HUES48 (cell line): Measurements from ENCODE around the gene NREP.
A peak's percentile ranks its signal among the peaks of the same experiment; 100 is the strongest.

ENCODE experiments used
- H3K27ac ChIP-seq: one replicate; pipeline ENCODE4 v1.7.0; 2013; ENCODE audit warnings: low read depth, low read length, inconsistent platforms
- H3K27me3 ChIP-seq: 2 replicates; pipeline ENCODE4 v1.6.1; 2013; ENCODE audit warnings: mild to moderate bottlenecking, low read length; ENCODE audit not compliant: control insufficient read depth, insufficient read depth
- H3K36me3 ChIP-seq: 2 replicates; pipeline ENCODE4 v1.6.1; 2013; ENCODE audit warnings: low read length; ENCODE audit not compliant: control insufficient read depth, insufficient read depth
- H3K4me1 ChIP-seq: 2 replicates; pipeline ENCODE4 v1.6.1; 2013; ENCODE audit warnings: mild to moderate bottlenecking, low read length; ENCODE audit not compliant: control insufficient read depth, insufficient read depth
- H3K4me3 ChIP-seq: 2 replicates; pipeline ENCODE4 v1.5.1; 2013; ENCODE audit warnings: mild to moderate bottlenecking, low read depth, low read length
- H3K9ac ChIP-seq: 2 replicates; pipeline ENCODE4 v1.6.1; 2013; ENCODE audit warnings: mild to moderate bottlenecking, low read depth, low read length, moderate library complexity
- H3K9me3 ChIP-seq: 2 replicates; pipeline ENCODE4 v1.6.1; 2013; ENCODE audit warnings: low read length; ENCODE audit not compliant: control insufficient read depth, insufficient read depth

Gene NREP

DNA sequence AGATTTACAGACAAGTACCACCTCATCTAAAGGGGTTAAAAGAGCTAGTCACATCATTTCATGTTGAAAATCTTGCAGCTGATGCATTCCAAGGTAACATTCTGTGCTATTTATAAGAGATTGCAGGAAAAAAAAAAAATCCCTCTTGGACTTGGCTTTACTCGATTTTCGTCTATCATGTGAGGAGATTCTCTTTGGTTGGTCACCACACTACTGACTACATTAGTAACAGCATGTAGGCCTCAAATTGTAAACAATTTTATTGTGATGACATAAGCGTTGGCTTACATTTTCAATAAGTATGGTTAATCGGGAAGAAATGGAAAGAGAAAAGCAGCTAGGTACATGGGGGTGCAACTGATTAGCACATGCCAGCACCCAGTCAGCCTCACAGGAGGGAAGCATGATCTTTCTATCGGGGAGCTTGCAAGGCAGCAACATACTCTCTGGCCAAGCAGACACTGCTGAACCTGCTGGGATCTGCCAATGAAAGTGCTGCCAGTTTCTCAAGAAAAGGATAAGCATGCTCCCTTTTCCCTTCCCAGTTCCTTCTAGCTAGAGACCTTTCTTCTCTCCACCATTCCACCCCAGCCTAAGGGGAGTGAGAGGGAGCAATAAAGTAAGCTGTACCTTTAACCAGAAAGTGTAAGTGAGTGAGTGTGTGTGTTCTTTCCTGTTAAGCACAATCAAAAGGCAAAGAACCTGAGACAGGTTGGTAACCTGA is 7.5 kb downstream of the NREP start:
- H3K9ac ChIP-seq, result no peak overlapping the region
- H3K9me3 ChIP-seq, result no peaks in the 10 kb centered on the region
- H3K4me3 ChIP-seq, result no peak overlapping the region
- H3K36me3 ChIP-seq, result peaks cover 52% of the 10 kb centered on the region
- peaks cover 43% of the 10 kb centered on the region for H3K4me1 ChIP-seq
- H3K27ac ChIP-seq, result no peak overlapping the region
- no peaks in the 10 kb centered on the region for H3K27me3 ChIP-seq

DNA sequence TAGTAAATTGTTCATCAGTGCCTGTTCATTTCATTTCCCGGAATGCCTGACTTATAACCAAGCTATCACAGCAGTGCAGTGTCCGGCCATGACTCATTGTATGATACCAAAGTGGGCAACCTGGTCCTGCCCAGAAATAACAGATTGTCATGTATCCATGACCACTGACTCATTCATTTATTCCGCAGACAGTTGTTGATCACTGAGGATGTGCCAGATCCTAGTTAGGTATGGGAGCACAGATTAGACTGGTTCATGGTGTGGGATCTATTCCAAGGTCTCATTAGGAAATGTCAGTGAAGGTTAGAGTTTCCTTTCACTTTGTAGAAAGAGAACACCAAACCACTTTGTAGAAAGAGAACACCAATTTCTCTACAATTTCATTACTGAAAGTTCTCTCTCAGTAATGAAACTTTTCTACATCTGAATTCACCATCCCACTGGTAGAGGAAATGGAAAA is 8.7 kb downstream of the NREP start:
- peaks cover 43% of the 10 kb centered on the region for H3K36me3 ChIP-seq
- no peak overlapping the region for H3K4me3 ChIP-seq
- no peaks in the 10 kb centered on the region for H3K9me3 ChIP-seq
- H3K9ac ChIP-seq, result no peak overlapping the region
- H3K27me3 ChIP-seq, result no peaks in the 10 kb centered on the region
- no peak overlapping the region for H3K27ac ChIP-seq
- peaks cover 46% of the 10 kb centered on the region for H3K4me1 ChIP-seq

DNA sequence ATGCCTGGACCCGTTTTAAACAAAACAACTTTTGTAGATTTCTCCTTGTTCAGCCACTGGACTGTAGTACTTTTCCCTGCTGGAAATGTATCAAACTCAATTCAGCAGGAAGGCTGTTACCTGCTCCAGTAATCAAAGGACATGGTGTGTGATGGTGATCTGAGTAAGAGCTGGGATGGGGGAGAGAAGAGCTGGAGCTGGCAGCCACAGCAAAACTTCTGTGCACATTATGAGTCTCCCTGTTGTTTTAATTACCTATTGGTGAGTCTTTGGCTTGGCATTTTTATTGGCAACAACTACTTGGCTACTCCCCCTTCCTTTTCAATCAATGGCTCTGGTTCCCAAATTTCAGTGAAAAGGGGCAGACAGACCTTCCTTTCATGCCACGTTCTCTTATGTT is 9.7 kb downstream of the NREP start:
- H3K9ac ChIP-seq, result no peak overlapping the region
- H3K4me3 ChIP-seq, result no peak overlapping the region
- no peaks in the 10 kb centered on the region for H3K27me3 ChIP-seq
- H3K36me3 ChIP-seq, result peaks cover 35% of the 10 kb centered on the region
- no peaks in the 10 kb centered on the region for H3K9me3 ChIP-seq
- H3K4me1 ChIP-seq, result peaks cover 48% of the 10 kb centered on the region
- H3K27ac ChIP-seq, result no peak overlapping the region

DNA sequence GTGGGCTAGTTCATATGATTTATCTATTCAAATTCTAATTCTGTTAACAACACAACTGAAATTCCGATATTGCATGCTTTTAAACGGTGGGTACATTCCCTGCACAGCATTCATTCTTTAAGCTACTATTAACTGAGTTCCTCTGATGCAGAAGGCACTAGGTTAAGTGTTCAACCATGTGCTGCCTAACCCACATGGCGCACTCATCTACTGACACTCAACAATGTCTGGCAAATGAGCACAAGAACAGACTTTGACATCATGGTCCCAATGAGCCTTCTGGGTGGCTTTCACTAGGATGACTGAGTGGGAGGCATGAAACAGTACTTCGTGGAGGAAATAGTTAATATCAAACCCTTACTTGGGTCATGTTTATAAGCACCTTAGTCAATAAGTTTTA is 10.2 kb downstream of the NREP start:
- H3K4me1 ChIP-seq, result peaks cover 53% of the 10 kb centered on the region
- H3K27me3 ChIP-seq, result no peaks in the 10 kb centered on the region
- H3K27ac ChIP-seq, result no peak overlapping the region
- H3K9me3 ChIP-seq, result no peaks in the 10 kb centered on the region
- H3K36me3 ChIP-seq, result peaks cover 31% of the 10 kb centered on the region
- H3K4me3 ChIP-seq, result no peak overlapping the region
- H3K9ac ChIP-seq, result no peak overlapping the region

DNA sequence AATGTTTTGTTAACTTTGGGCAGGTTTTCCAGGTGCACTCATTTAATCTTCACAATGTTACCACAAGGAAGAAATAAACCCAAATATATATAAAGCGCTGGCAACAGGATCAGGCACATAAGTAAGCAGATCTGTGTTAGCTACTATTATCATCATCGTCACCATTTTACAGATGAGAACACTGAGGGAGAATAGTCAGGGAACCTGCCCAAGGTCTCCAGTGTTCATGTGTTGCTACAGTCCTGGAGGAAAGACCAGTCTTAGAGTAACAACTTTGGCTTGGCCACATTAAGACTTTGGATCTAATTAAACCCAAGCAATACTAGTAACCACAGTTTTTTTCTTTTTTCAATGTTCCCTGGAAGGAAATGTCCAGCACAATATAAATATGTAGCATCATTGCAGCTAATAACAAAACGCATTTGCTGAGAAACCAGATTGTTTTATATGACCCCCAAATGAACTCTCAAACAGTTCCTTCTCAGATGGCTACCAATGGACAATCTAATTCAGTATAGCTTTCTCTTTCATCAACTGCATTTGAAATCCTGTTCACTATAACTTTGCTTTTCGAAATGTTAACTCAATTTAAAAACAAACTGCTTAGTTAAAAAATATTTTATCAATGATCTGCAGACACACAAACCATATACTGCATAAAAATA is 11.8 kb downstream of the NREP start:
- Histone ChIP-seq H3K27me3 (no peaks in the 10 kb centered on the region), H3K9me3 (no peaks in the 10 kb centered on the region), H3K4me1 (peaks cover 64% of the 10 kb centered on the region), H3K36me3 (peaks cover 21% of the 10 kb centered on the region), H3K4me3 (no peak overlapping the region), H3K9ac (no peak overlapping the region), H3K27ac (no peak overlapping the region)

DNA sequence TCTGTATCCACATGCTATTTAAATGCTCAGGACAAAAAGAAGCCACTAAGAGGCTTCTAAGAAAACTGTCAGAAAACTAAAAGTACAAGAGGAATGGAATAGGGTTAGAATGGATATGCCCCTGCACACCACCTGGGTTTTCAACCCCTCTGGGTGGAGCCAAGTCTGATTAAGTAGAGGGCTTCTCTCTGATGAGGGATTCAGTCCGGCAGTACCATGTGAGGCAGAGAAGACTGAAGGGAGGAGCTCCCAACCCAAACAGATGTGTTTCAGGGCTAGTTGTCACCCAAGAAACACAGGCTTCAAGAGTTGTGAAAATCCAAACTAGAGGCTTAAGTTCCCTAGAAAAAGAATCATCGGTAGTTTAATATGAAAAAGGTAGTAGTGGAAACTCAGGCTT is 12.5 kb downstream of the NREP start:
- Histone ChIP-seq H3K9ac (no peak overlapping the region), H3K27ac (peak overlapping the region; percentile 0), H3K4me1 (peaks cover 66% of the 10 kb centered on the region), H3K9me3 (no peaks in the 10 kb centered on the region), H3K27me3 (no peaks in the 10 kb centered on the region), H3K4me3 (no peak overlapping the region), H3K36me3 (peaks cover 14% of the 10 kb centered on the region)

DNA sequence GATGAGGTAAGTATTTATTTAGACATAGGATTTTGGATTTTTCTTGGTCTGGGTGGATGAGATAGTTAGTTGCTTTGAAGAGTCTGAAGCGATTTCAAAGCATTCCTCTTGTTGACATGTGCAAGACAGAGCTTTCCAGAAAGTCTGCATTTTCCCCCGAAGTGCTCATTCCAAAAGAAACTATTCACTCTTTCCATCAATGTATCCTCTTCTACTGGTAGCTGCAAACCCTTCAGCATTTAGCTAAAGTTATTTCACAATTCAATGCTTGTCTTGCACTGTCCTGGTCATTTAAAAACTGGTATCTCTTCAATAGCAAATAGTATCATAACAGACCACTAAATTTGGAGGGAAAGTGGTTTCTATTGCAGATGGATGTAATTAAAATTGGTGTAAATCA is 13.0 kb downstream of the NREP start:
- no peaks in the 10 kb centered on the region for H3K27me3 ChIP-seq
- no peak overlapping the region for H3K4me3 ChIP-seq
- H3K9ac ChIP-seq, result no peak overlapping the region
- H3K4me1 ChIP-seq, result peaks cover 71% of the 10 kb centered on the region
- H3K9me3 ChIP-seq, result no peaks in the 10 kb centered on the region
- H3K36me3 ChIP-seq, result peaks cover 9% of the 10 kb centered on the region
- no peak overlapping the region for H3K27ac ChIP-seq

DNA sequence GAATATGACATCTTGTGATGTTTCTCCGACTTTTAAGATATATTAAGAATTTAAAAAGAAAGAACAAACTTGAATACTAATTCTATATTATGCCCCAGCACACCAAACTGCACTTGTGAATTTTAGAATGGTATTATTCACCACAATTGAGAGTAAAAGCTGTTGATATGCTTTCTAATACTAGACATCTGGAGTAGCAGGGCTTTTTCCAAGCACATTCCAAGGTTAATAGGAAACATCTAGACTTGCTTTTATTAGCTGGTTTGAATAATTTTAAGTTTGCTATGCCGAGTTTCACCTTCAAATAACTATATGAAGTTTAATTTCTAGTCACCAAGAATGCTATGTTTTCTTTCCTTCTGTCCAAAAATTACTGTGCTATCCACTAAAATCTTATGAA is 13.5 kb downstream of the NREP start:
- Histone ChIP-seq H3K36me3 (peaks cover 4% of the 10 kb centered on the region), H3K27ac (no peak overlapping the region), H3K4me3 (no peak overlapping the region), H3K9me3 (no peaks in the 10 kb centered on the region), H3K27me3 (no peaks in the 10 kb centered on the region), H3K9ac (no peak overlapping the region), H3K4me1 (peaks cover 71% of the 10 kb centered on the region)

DNA sequence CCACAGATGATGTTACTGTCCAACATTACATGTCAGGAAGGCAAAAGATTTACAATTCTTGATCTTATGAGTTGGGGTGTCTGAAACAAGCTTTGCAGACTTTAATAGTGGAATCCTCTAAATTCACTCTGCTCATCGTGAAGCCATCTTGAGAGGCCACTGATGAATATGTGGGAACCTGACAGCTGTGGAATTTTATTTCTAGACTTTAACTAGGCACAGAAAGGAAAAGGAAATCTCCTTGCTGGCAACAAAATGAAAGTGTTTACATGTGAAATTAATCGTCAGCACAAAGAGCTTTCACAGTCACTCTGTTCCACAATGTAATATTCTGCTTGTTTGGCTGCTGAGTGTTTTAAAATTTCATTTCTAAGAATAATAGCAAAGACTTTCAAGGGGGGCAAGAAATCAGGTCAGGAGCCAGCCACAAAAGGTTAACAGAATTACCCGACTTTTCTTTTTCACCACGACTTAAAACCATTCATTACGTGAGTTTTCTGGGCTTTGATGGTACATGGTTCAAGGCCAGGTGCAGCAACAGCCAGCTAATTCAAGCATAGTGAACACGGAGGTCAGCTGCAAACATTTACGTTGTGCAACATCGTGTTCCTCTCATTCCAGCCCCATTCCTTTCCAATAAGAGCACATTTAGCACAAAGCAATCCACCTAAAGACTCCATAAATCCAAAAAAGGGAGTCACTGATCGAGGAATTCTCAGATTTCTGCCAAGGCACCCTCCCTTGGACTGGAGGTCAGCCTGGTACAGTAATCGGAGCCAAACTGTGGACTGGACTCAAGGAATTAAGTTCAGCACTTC is 14.6 kb downstream of the NREP start:
- no peak overlapping the region for H3K27ac ChIP-seq
- no peak overlapping the region for H3K4me3 ChIP-seq
- H3K9ac ChIP-seq, result no peak overlapping the region
- H3K36me3 ChIP-seq, result 0 out of 2 replicates have a peak, but pooled peaks cover 2% of the 10 kb centered on the region
- H3K27me3 ChIP-seq, result no peaks in the 10 kb centered on the region
- peaks cover 78% of the 10 kb centered on the region for H3K4me1 ChIP-seq
- no peaks in the 10 kb centered on the region for H3K9me3 ChIP-seq

DNA sequence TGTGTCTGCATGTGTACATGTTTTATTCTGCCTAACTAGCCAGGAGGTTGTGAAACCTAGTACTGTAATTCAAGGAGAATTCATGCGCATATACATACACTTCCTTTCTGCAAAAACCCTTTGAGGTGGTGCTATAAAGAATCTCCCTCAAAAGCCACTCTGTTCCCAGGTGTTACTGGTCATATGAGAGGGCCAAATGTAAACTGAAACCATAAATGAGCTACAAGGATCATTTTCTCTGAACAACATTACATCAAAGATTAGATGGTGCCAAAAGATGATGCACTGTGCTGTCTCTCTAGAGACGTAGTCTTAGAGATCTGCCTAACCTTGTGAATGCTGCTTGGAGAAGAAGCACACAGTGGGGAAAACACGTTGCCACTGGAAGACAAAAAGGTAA is 15.7 kb downstream of the NREP start:
- Histone ChIP-seq H3K9ac (no peak overlapping the region), H3K36me3 (0 out of 2 replicates have a peak, but pooled peaks cover 5% of the 10 kb centered on the region), H3K4me3 (no peak overlapping the region), H3K27me3 (no peaks in the 10 kb centered on the region), H3K27ac (peak overlapping the region; percentile 36), H3K9me3 (no peaks in the 10 kb centered on the region), H3K4me1 (peaks cover 85% of the 10 kb centered on the region)

DNA sequence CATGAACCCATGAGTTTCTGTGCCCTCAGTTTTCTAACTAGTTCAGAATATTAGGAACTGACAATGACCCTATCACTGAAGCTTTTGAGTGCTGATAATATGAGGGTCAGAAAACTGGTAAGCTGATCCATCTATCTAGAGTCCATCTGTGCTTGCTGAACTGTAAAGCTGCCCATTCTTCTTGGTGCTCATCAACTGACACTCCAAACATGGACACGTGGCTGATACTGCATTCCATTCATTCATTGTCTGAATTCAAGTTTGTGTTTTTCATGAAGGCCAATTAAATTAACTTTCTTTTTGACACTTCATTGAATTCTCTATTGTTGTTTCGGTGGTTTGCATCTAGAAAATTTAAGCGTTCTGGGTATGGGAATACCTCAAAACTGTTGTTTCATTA is 17.6 kb downstream of the NREP start:
- Histone ChIP-seq H3K27me3 (no peaks in the 10 kb centered on the region), H3K27ac (no peak overlapping the region), H3K9me3 (no peaks in the 10 kb centered on the region), H3K4me3 (no peak overlapping the region), H3K9ac (no peak overlapping the region), H3K4me1 (peaks cover 79% of the 10 kb centered on the region), H3K36me3 (peaks cover 19% of the 10 kb centered on the region)
